GM18873 (cell line): Measurements from ENCODE around the gene NLRC5.
"Not testable (repeated sequence)": the region's sequence is repeated elsewhere in the genome, so short reads cannot be mapped to it uniquely, and the experiment has no call there.

ENCODE experiments used
- ATAC-seq: cut with Tn5 transposase; IDR thresholded peaks from one replicate; pipeline ENCODE4 v1.9.1; 2021; ENCODE audit warnings: mild to moderate bottlenecking, moderate library complexity, moderate number of reproducible peaks; ENCODE audit not compliant: unreplicated experiment, low FRiP score

The NLRC5 gene

GRCh38 chr16:56980792-56981724, 8.3 kb upstream of the NLRC5 start:
- no peak for ATAC-seq

DNA sequence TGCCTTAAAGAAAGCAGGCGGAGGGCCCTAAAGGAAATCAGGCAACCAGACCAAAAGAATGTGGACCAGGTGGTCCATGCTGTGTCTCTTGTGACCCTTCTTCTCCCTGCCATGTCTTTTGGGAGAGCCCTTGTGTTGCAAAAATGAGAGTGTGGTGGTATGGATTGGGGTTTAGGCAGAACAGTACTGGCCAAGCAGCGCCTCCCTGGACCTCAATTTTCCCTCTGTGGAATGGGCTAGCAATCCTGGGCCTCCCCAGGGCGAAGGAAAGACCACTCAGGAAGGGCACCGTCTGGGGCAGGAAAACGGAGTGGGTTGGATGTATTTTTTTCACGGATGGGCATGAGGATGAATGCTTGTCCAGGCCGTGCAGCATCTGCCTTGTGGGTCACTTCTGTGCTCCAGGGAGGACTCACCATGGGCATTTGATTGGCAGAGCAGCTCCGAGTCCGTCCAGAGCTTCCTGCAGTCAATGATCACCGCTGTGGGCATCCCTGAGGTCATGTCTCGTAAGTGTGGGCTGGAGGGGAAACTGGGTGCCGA, 7.6 kb upstream of the NLRC5 start:
- ATAC-seq = no peak

GRCh38 chr16:56982695-56983094, 6.7 kb upstream of the NLRC5 start:
- no peak for ATAC-seq

DNA sequence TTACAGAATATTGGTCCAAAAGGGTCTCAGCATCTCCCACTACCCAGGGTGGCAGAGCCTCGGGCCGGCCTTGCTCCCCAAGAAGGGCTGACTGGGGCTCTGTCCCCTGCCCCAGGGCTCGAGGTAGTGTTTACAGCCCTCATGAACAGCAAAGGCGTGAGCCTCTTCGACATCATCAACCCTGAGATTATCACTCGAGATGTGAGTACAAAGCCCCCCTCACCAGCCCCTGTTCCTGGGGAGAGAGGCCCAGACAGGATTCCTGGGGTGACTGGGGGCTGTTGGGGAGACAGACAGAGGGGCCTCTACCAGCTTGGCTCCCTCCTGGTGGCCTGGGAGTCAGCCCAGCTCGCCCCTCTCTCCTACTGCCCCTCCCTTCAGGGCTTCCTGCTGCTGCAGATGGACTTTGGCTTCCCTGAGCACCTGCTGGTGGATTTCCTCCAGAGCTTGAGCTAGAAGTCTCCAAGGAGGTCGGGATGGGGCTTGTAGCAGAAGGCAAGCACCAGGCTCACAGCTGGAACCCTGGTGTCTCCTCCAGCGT, 6.1 kb upstream of the NLRC5 start:
- no peak for ATAC-seq

- ATAC-seq = no peak
Observed at GRCh38 chr16:56984639-56985038, 4.7 kb upstream of the NLRC5 start.

DNA sequence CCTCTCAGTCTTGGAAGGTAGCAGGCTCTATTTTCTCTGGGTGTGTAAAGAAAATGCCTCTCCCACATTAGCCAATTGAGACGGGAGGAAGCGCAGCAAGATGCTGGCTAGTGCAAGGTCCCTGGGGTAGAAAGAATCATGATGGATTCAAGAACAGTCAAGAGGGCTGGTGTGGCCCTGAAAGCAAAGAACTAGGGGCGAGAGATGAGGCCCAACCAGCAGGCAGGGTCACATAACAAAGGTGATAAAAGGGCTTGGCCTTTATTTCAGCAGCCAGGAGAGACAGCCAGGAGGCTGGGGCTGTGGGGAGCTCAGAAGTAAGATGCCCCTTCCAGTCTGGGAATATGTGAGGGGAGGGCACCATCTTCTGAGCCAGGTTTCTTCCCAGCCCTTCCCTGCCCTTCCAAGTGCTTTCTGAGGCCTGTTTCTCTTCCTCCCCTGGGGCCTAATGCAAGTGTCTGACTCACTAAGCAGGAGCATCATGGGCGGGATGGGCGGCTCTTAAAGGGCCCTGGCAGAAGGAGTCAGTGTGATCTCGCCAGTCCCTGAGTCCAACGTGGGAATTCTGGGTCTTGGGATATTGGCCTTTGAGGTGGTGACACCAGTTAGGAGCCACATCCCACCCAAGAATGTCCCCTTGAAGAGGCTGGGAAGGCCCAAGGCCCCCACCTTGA, 3.9 kb upstream of the NLRC5 start:
- no peak for ATAC-seq

GRCh38 chr16:56985962-56986360, 3.4 kb upstream of the NLRC5 start:
- no peak for ATAC-seq

- ATAC-seq = no peak
Observed at GRCh38 chr16:56986361-56986760, 3.0 kb upstream of the NLRC5 start.

- ATAC-seq = not testable (repeated sequence)
Observed at GRCh38 chr16:56986908-56987307, 2.4 kb upstream of the NLRC5 start.

DNA sequence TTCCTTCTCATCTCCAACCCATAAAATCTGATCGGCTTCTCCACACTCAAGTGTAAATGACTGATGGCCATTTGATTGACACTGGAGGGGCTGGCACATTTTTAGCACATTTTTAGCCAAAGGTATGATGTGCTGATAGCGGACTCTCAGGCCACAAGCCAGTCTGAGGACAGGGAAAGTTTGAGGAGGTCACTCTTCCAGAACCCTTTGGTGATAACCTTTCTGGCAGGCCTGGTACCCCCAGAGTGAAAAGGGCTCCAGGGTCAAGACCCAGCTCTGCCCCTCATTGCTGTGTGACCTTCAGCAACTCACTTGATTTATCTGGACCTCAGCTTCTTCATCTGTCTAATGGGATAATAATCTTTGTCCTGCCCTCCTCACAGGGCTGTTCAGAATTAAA, 1.7 kb upstream of the NLRC5 start:
- ATAC-seq = no peak

DNA sequence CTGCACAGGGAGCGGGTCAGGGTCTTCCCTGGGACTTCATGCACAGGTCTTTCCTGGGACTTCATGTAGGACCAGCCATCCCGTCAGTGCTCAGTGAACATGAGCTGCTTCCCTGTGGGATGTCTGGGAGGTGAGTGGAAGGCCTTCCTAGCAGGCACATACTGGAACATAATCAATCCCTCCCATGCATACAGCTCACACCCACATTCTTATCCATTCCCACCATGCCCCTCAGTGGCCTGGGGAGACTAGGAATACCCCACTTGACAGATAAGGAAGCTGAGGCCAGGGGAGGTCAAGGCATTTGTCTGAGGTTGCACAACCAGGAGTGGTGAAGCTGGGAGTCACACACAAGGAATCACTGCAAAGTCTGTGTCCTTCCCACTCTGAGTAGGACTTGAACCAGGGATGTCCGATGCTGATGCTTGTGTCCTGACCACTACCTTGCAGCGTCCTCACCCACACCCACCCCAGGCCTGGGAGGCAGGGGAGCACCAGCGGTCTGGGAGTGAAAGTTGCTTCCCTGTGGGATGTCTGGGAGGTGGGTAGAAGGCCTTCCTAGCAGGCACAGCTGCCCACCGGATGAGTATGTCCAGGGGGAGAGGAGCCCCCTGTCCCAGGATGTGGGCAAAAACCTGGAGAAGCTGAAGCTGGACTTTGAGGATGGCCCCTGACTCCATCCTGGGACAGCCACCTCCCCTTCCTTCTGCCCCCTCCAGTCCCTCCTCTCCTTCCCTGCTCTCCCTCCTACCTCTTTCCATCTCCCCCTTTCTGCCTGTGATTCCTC, 1.0 kb upstream of the NLRC5 start:
- no peak for ATAC-seq

DNA sequence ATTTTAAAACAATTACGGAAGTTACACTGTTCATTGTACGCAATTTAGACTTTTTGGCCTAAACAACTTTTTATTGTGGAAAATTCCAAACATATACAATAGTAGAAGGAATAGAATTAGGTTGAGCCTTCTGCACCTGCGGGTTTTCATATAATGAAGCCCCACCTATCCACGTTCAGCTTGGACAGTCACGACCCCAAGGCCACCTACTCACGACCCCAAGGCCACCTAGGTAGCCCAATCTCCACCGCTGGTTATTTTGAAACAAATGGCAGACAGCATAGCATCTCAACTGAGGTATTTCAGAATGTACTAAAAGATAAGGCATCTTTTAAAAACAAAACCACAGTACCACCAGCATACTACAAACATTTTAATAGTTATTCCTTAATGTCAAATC, 631 bp downstream of the NLRC5 start:
- ATAC-seq = no peak

- ATAC-seq = no peak
Observed at GRCh38 chr16:56990407-56991286, 1.3 kb downstream of the NLRC5 start.

GRCh38 chr16:56992431-56992830, 3.1 kb downstream of the NLRC5 start:
- ATAC-seq = not testable (repeated sequence)

- no peak for ATAC-seq
Observed at GRCh38 chr16:56993204-56993603, 3.8 kb downstream of the NLRC5 start.

DNA sequence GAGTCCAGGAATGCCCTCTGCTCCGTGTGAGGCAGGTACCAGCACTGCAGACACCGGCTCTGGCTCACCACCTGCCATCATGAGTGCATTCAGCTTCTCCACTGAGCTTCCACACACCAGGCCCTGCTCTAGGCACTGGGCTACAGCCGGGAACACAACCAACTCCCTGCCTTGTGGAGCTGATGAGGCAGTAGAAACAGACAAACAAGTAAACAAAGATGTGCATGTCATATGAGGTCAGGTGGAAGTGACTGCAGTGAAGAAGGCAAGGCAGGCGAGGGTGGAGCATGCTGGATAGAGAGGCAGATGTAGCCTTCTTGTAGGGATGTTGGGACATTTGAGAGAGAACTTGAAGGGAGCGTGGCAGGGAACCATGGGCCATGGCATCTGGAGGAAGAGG, 5.0 kb downstream of the NLRC5 start:
- no peak for ATAC-seq

- no peak for ATAC-seq
Observed at GRCh38 chr16:56995136-56995805, 5.9 kb downstream of the NLRC5 start.

DNA sequence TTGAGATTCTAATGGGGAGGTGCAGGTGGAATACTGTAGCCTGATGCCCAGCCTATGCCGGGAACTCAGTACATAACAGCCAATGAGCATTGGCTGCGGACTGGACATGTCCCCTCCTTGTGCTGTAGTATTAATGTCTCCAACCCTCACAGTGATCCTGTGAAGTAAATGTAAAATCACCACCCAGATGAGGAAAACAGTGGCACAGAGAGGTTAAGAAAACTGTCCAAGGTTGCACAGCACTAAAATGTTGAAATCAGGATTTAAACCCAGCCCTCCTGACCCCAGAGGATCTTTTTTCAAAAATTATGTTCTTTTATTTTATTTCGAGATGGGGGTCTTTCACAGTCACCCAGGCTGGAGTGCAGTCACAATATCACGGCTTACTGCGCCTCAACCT, 7.9 kb downstream of the NLRC5 start:
- ATAC-seq = no peak

- ATAC-seq = no peak
Observed at GRCh38 chr16:56997931-56998330, 8.6 kb downstream of the NLRC5 start.
